NOMO-1 treated with DMSO at 0.1 percent for 48 hours (cell line): ENCODE measurements around the gene APAF1.

Experiments
- DNase-seq: peaks from one replicate; lab custom pipeline; 2025; ENCODE audit not compliant: unreplicated experiment; lab: John Stamatoyannopoulos, UW

APAF1 gene

GRCh38 chr12:98656289-98657101 lies 11.4 kb downstream of the APAF1 start:
- DNase-seq = no peak

- no peak for DNase-seq
These were observed 15.4 kb downstream of the APAF1 start for GRCh38 chr12:98660521-98660920.

GRCh38 chr12:98669751-98670150 lies 24.7 kb downstream of the APAF1 start:
- DNase-seq = no peak

GRCh38 chr12:98671459-98671858 lies 26.4 kb downstream of the APAF1 start:
- DNase-seq = no peak

- DNase-seq = no peak
These were observed 29.8 kb downstream of the APAF1 start for GRCh38 chr12:98674841-98675240.

- DNase-seq = no peak
These were observed 33.3 kb downstream of the APAF1 start for GRCh38 chr12:98678236-98678945.

GRCh38 chr12:98678946-98679610 lies 34.0 kb downstream of the APAF1 start:
- DNase-seq = no peak

- DNase-seq = no peak
These were observed 34.5 kb downstream of the APAF1 start for GRCh38 chr12:98679611-98680005.

GRCh38 chr12:98684199-98684598 lies 39.1 kb downstream of the APAF1 start:
- no peak for DNase-seq

GRCh38 chr12:98686603-98687002 lies 41.5 kb downstream of the APAF1 start:
- no peak for DNase-seq

- no peak for DNase-seq
These were observed 46.3 kb downstream of the APAF1 start for GRCh38 chr12:98691351-98691750.

GRCh38 chr12:98696036-98696646 lies 51.1 kb downstream of the APAF1 start:
- DNase-seq = no peak

- DNase-seq = no peak
These were observed 52.1 kb downstream of the APAF1 start for GRCh38 chr12:98697209-98697608.

- DNase-seq = peak; percentile 30
These were observed 53.7 kb downstream of the APAF1 start for GRCh38 chr12:98698603-98699463.

- DNase-seq = peak; percentile 58
These were observed 54.5 kb downstream of the APAF1 start for GRCh38 chr12:98699586-98699985.

- DNase-seq = no peak
These were observed 56.1 kb downstream of the APAF1 start for GRCh38 chr12:98701166-98701565.

- no peak for DNase-seq
These were observed 63.9 kb downstream of the APAF1 start for GRCh38 chr12:98709022-98709421.

GRCh38 chr12:98714426-98714825 lies 69.3 kb downstream of the APAF1 start:
- no peak for DNase-seq

- DNase-seq = peak; percentile 60
These were observed 74.7 kb downstream of the APAF1 start for GRCh38 chr12:98719515-98720504.
